ENCODE results near the gene OS9.
A peak's percentile ranks its signal among the peaks of the same experiment; 100 is the strongest.

OS9 gene

DNA sequence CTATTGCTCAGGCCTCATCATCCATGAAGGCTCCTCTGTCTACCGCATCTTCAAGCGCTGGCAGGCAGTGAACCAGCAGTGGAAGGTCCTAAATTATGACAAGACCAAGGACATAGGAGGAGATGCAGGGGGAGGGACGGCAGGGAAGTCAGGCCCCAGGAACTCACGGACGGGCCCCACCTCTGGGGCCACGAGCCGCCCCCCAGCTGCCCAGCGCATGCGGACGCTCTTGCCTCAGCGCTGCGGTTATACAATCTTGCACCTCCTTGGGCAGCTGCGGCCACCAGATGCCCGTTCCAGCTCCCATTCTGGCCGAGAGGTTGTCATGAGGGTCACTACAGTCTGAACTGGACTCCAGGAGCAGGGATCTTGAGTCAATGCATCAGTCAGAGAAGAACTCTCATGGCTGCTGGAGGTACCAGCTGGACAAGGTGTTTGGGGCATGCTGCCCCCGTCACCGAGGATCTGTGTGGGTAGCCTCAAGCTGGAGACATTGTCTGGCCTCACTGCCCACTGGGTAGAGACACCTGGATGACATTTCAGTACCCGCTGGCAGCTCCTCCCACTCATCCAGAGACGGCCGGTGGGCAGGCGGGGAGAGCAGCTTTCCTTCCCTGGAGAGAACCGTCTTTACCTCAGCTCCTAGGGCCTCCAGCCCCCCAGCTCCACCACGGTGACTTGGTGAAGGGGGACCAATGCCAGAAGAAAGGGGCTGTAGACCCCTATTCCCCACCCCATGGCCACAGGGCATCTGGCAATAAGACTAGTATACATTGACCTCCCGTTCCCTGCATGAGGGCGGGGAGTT, 64.8 kb downstream of the OS9 start:
- in situ Hi-C loops (cut with HindIII; ENCODE audit: low sequenced_read_pairs) = loop anchor here (5.0 kb wide), 1 partner anchor 59 kb away; the partner anchor contains the start of gene AVIL
- no peak for DNase-seq (ENCODE audit: low read depth)
- TF ChIP-seq, protein P1, sequence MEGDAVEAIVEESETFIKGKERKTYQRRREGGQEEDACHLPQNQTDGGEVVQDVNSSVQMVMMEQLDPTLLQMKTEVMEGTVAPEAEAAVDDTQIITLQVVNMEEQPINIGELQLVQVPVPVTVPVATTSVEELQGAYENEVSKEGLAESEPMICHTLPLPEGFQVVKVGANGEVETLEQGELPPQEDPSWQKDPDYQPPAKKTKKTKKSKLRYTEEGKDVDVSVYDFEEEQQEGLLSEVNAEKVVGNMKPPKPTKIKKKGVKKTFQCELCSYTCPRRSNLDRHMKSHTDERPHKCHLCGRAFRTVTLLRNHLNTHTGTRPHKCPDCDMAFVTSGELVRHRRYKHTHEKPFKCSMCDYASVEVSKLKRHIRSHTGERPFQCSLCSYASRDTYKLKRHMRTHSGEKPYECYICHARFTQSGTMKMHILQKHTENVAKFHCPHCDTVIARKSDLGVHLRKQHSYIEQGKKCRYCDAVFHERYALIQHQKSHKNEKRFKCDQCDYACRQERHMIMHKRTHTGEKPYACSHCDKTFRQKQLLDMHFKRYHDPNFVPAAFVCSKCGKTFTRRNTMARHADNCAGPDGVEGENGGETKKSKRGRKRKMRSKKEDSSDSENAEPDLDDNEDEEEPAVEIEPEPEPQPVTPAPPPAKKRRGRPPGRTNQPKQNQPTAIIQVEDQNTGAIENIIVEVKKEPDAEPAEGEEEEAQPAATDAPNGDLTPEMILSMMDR (IDR thresholded peaks at IDR 0.05; ENCODE audit: low read depth, low read length, missing control alignments) = no peak
- H3K4me3 ChIP-seq (ENCODE audit: low read depth, low read length) = no peak overlapping the region

DNA sequence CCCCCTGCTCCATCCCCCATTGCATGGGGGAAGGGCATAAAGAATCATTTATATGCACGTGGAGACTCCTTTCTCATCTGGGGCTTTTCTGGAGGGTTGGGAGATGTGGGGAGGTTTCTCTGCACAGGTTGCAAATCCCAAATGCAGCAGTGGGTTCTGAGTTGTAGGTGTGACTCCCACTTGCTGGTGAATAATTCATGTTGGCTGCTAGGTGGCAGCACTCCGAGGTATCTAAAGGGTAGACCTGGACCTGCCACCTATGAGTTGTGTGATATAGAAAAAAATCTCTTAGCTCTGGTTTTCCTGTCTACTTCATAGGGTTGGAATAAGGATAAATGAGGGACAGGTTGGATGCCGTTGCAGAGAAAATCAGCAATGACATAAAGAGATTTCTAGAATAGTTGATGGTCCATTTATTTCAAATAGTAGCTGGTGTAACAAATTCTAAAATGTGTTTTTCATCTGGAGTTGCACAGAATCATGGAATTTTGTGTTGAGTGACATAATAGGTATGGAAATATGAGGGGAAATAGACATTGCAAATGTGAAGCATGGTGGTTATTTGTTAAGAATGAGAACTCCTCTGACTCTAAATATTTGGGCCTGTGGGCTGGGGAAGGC, 65.5 kb downstream of the OS9 start:
- no peak overlapping the region for H3K4me3 ChIP-seq (ENCODE audit: low read depth, low read length)
- TF ChIP-seq, protein P1 (IDR thresholded peaks at IDR 0.05; ENCODE audit: low read depth, low read length, missing control alignments) = peak; percentile 51
- in situ Hi-C loops (cut with HindIII; ENCODE audit: low sequenced_read_pairs) = loop anchor here (5.0 kb wide), 1 partner anchor 58 kb away; the partner anchor contains the start of gene AVIL
- no peak for DNase-seq (ENCODE audit: low read depth)

DNA sequence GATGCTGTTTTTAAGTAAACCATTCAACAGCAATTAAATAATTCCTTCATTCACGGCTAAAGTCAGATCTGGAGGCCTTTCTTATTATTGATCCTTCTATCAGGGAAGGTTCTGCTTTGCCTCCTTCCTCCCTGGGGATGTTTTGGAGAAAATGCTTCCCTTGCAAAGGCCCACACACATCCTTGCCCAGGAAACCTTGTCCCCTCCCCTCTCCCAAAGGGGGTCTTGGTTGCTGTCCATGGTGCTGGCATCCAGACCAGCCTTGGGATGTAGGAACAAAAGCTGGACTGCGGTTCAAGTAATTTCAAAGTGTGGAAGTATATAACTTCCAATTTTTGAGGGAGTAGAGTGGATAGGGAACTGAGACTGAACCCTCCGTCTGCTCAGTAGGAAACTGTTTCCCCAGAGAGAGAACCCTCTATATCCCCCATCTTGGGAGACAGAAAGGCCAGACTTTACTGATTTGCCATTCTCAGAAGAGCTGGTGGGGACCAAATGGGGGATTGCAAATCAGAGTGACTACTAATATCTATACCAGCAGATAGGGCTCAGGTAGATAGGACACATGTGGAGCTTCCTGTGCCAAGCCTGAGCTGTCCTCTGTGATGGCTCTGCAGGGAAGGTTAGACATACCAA, 66.5 kb downstream of the OS9 start:
- TF ChIP-seq, protein P1 (IDR thresholded peaks at IDR 0.05; ENCODE audit: low read depth, low read length, missing control alignments) = no peak
- H3K4me3 ChIP-seq (ENCODE audit: low read depth, low read length) = no peak overlapping the region
- no peak for DNase-seq (ENCODE audit: low read depth)
- in situ Hi-C loops (cut with HindIII; ENCODE audit: low sequenced_read_pairs) = no loop called here

DNA sequence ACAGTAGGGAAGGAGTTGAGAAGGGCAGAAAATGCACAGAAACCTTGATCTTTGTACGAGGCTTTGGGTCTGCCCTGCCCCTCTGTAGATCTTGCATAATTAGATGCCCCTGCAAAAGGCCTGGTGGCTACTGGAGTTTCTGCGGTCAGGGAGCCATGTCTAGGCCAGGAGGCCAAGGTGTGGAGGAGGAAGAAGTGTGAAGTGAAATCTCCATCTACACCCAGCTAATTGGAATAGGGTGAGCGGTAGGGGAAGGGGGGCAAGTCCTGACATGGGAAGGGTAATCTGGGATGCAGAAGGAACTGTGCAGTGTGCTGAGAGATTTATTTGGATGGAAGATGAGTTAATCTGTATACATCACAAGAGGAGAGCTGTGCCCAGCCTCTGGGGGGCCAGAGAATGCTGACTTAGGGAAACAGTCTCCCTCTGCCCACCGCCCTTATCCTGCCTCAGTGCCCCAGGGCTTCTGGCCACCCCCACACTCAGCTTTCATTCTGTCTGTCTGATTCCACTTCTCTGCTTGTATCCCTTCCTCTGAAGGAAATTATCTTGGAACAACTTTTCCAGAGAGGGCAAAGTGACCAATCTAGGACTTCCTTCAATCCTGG, 67.6 kb downstream of the OS9 start:
- DNase-seq (ENCODE audit: low read depth) = no peak
- in situ Hi-C loops (cut with HindIII; ENCODE audit: low sequenced_read_pairs) = no loop called here
- TF ChIP-seq, protein P1 (IDR thresholded peaks at IDR 0.05; ENCODE audit: low read depth, low read length, missing control alignments) = no peak
- H3K4me3 ChIP-seq (ENCODE audit: low read depth, low read length) = no peak overlapping the region

DNA sequence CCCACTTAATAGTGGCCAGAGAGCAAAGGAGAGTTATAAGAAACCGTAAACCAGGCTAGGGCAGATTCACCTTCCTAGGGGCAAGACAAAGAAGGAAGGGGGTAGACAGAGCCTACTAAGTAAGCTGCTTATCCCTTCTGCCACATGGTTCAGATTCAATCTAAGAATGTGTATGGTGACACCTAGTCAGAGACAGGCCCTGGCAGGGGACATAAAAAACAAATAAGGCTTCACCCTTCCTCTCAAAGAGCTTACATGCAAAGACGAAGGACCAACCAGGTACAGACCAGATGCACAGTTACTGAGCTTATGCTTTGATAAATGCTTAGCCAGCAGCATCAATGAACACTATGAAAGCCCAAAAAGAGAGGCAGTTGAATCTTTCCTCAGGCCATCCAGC, 68.5 kb downstream of the OS9 start:
- no peak overlapping the region for H3K4me3 ChIP-seq (ENCODE audit: low read depth, low read length)
- TF ChIP-seq, protein P1 (IDR thresholded peaks at IDR 0.05; ENCODE audit: low read depth, low read length, missing control alignments) = no peak
- in situ Hi-C loops (cut with HindIII; ENCODE audit: low sequenced_read_pairs) = no loop called here
- no peak for DNase-seq (ENCODE audit: low read depth)
